ENCODE measurements around the gene ADAMTS2. TPM values are rescaled to one million over a fixed set of nuclear protein-coding genes. Genes with fewer than 3 reads are reported as not detected.

The ADAMTS2 gene
- total RNA-seq, 1 experiment from 2014 or later, result not detected

DNA sequence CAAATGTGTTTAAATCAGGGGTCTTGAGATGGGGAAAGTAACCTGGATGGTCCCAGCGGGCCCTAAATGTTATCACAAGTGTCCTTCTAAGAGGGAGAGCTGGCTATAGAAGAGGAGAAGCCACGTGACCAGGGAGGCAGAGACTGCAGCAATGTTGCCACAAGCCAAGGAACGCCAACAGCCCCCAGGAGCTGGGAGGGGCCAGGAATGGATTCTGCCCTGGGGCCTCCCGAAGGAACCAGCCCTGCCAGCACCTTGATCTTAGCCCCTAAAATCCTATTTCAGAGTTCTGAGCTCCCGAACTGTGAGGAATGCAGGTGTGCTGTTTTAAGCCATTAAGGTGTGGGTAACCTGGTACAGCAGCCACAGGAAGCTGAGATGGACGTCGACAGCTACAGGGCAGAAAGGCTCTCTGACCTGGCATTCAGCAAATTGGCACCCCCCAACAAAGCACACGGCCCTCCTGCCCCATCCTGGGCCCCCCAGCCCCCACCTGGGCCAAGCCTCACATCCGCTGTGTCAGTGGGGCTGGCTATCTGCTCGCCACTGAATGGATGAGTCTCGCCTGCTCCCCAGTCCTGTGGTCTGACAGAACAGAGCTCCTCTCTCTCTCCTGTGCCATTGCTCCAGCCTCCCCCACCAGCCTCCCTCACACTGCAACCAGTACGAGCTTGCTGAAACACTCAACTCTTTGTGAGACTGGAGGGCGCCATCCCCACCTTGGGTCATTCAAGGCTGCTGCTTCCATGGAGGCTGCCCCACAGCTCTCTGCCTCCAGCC, 78.8 kb downstream of the ADAMTS2 start:
- Histone ChIP-seq H3K27me3 (ENCODE audit: low read length) (no peaks in the 10 kb centered on the region), H3K4me3 (ENCODE audit: low read length) (no peak overlapping the region), H3K27ac (ENCODE audit: low read length) (no peak overlapping the region), H3K79me2 (ENCODE audit: low read length) (no peaks in the 10 kb centered on the region), H3K36me3 (ENCODE audit: insufficient read depth, low read length) (no peaks in the 10 kb centered on the region), H3K9ac (ENCODE audit: low read length) (no peak overlapping the region), H3K9me3 (ENCODE audit: low read length) (no peaks in the 10 kb centered on the region), H2AFZ (ENCODE audit: low read length) (no peak overlapping the region), H3K9me2 (replicated peaks; ENCODE audit: insufficient read depth, low read length) (no peaks in the 10 kb centered on the region), H3K4me2 (ENCODE audit: low read depth, low read length, poor library complexity, severe bottlenecking) (no peak overlapping the region), H4K20me1 (ENCODE audit: insufficient read depth, low read depth, low read length) (no peaks in the 10 kb centered on the region), H3K4me1 (ENCODE audit: low read length) (no peaks in the 10 kb centered on the region)
- no peak for DNase-seq

- H3K9ac ChIP-seq (ENCODE audit: low read length), result no peak overlapping the region
- no peaks in the 10 kb centered on the region for H3K4me1 ChIP-seq (ENCODE audit: low read length)
- no peak overlapping the region for H3K4me2 ChIP-seq (ENCODE audit: low read depth, low read length, poor library complexity, severe bottlenecking)
- DNase-seq, result no peak
- no peaks in the 10 kb centered on the region for H3K79me2 ChIP-seq (ENCODE audit: low read length)
- no peak overlapping the region for H3K27ac ChIP-seq (ENCODE audit: low read length)
- no peak overlapping the region for H3K4me3 ChIP-seq (ENCODE audit: low read length)
- no peaks in the 10 kb centered on the region for H3K9me3 ChIP-seq (ENCODE audit: low read length)
- no peaks in the 10 kb centered on the region for H3K36me3 ChIP-seq (ENCODE audit: insufficient read depth, low read length)
- H4K20me1 ChIP-seq (ENCODE audit: insufficient read depth, low read depth, low read length), result no peaks in the 10 kb centered on the region
- no peaks in the 10 kb centered on the region for H3K9me2 ChIP-seq (replicated peaks; ENCODE audit: insufficient read depth, low read length)
- H3K27me3 ChIP-seq (ENCODE audit: low read length), result no peaks in the 10 kb centered on the region
- no peak overlapping the region for H2AFZ ChIP-seq (ENCODE audit: low read length)
Measured at GRCh38 chr5:179265514-179266290, 79.6 kb downstream of the ADAMTS2 start.

DNA sequence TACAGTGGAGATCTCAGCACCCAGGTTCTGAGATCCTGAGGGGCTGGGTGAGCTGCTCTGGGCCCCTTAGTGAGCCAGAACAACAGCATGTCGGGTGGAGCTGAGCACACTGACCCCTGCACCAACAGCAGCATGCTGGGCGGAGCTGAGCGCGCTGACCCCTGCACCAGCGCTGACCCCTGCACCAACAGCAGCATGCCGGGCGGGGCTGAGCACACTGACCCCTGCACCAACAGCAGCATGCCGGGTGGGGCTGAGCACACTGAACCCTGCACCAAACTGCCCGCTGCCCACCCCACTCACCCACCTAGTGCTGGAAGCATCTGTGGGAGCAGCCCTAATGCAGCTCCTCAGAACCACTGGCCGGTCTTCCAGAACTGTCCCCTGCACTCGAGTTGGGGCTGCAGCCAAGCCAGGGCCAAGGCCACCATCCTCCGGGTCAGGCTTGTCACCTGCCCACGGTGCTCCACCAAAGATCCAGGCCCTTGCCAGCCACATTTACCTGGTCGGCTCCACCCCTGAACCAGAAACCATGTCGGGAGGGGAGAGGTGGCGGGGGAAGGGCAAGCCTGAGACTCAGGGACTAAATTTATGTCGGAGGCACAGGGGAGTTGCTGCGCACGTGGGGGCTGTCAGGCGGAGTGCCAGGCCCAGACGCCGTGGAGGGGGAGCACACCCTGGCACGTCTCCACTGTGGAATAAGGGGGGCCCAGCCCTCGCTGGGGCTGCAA, 80.3 kb downstream of the ADAMTS2 start:
- H3K79me2 ChIP-seq (ENCODE audit: low read length), result no peaks in the 10 kb centered on the region
- no peaks in the 10 kb centered on the region for H3K9me3 ChIP-seq (ENCODE audit: low read length)
- no peaks in the 10 kb centered on the region for H3K36me3 ChIP-seq (ENCODE audit: insufficient read depth, low read length)
- H3K4me2 ChIP-seq (ENCODE audit: low read depth, low read length, poor library complexity, severe bottlenecking), result no peak overlapping the region
- H2AFZ ChIP-seq (ENCODE audit: low read length), result no peak overlapping the region
- H3K4me3 ChIP-seq (ENCODE audit: low read length), result no peak overlapping the region
- no peaks in the 10 kb centered on the region for H3K4me1 ChIP-seq (ENCODE audit: low read length)
- no peaks in the 10 kb centered on the region for H3K9me2 ChIP-seq (replicated peaks; ENCODE audit: insufficient read depth, low read length)
- no peaks in the 10 kb centered on the region for H3K27me3 ChIP-seq (ENCODE audit: low read length)
- H3K9ac ChIP-seq (ENCODE audit: low read length), result no peak overlapping the region
- no peak overlapping the region for H3K27ac ChIP-seq (ENCODE audit: low read length)
- DNase-seq, result no peak
- no peaks in the 10 kb centered on the region for H4K20me1 ChIP-seq (ENCODE audit: insufficient read depth, low read depth, low read length)

GRCh38 chr5:179264053-179264782, 81.0 kb downstream of the ADAMTS2 start:
- H3K27ac ChIP-seq (ENCODE audit: low read length), result no peak overlapping the region
- no peak overlapping the region for H3K4me2 ChIP-seq (ENCODE audit: low read depth, low read length, poor library complexity, severe bottlenecking)
- no peak for DNase-seq
- no peaks in the 10 kb centered on the region for H3K36me3 ChIP-seq (ENCODE audit: insufficient read depth, low read length)
- H2AFZ ChIP-seq (ENCODE audit: low read length), result no peak overlapping the region
- H3K9me2 ChIP-seq (replicated peaks; ENCODE audit: insufficient read depth, low read length), result no peaks in the 10 kb centered on the region
- H3K4me3 ChIP-seq (ENCODE audit: low read length), result no peak overlapping the region
- no peaks in the 10 kb centered on the region for H3K27me3 ChIP-seq (ENCODE audit: low read length)
- no peaks in the 10 kb centered on the region for H3K9me3 ChIP-seq (ENCODE audit: low read length)
- no peaks in the 10 kb centered on the region for H3K79me2 ChIP-seq (ENCODE audit: low read length)
- H4K20me1 ChIP-seq (ENCODE audit: insufficient read depth, low read depth, low read length), result no peaks in the 10 kb centered on the region
- H3K9ac ChIP-seq (ENCODE audit: low read length), result no peak overlapping the region
- H3K4me1 ChIP-seq (ENCODE audit: low read length), result no peaks in the 10 kb centered on the region

DNA sequence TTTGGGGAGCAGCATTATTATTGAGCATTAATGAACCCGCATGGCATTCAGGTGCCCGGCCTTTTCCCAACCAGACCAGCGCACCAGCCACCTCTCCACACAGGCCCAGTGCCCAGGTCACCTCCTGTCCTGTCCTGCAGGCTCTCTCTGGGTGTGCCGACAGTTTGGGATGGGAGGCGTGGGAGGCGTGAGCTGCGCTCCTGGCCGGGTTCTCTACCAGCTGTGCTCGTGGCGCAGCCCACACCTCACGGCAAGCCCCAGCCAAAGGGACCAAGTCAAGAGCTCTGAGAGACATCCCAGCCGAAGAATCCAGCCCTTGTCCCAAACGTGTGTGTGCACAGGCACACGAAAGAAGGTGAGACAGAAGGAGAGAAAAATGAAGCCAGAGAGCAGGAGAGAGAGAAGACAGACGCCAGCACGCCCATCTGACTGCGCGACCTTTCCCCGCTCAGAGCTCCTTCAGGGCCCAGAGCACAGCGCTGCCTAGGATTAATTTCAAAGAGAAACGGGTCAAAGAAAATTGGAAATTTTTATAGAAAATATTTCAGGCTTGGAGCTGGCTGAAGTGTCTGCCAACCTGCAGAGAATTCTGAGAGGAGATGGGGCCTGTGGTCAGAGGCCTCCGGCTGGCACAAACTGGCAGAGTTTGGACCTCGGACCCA, 81.7 kb downstream of the ADAMTS2 start:
- H3K4me3 ChIP-seq (ENCODE audit: low read length), result no peak overlapping the region
- no peaks in the 10 kb centered on the region for H3K9me3 ChIP-seq (ENCODE audit: low read length)
- H3K27ac ChIP-seq (ENCODE audit: low read length), result no peak overlapping the region
- H2AFZ ChIP-seq (ENCODE audit: low read length), result no peak overlapping the region
- H3K9ac ChIP-seq (ENCODE audit: low read length), result no peak overlapping the region
- no peaks in the 10 kb centered on the region for H3K9me2 ChIP-seq (replicated peaks; ENCODE audit: insufficient read depth, low read length)
- no peaks in the 10 kb centered on the region for H3K79me2 ChIP-seq (ENCODE audit: low read length)
- H4K20me1 ChIP-seq (ENCODE audit: insufficient read depth, low read depth, low read length), result no peaks in the 10 kb centered on the region
- H3K4me2 ChIP-seq (ENCODE audit: low read depth, low read length, poor library complexity, severe bottlenecking), result no peak overlapping the region
- no peaks in the 10 kb centered on the region for H3K36me3 ChIP-seq (ENCODE audit: insufficient read depth, low read length)
- no peaks in the 10 kb centered on the region for H3K27me3 ChIP-seq (ENCODE audit: low read length)
- H3K4me1 ChIP-seq (ENCODE audit: low read length), result no peaks in the 10 kb centered on the region
- no peak for DNase-seq

DNA sequence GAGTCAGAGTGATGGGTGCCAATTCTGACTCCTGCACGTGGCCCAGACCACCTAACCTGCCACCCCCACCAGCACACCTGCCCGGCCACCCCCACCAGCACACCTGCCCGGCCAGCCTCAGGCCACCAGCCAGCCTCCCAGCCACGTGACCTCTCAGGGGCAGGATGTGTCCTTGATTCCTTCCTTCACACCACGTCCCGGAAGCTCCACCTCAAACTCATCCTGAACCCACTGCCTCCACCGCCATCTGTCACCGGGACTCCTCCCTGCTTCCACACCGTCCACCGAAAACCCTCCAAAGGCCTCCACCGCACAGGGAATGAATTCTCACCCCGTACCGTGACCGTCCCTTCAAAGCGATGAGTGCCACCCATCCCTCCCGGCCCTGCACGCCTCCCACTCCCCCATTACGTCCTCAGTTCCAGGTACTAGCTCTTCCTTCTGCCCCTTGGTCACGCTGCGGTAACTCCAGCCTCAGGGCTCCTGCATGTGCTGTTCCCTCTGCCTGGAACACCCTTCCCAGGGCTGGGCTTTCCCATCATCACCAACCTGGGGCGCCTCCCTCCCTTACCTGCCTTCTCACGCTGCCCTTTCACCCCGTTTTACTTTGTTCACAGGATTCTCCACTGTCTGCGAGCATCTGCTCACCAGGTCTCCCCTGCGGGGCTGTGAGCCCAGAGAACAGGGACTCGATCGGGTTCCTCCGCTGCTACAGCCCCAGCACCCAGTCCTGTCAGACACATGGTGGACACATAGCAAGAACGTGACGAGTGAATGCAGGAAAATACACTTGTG, 82.9 kb downstream of the ADAMTS2 start:
- no peaks in the 10 kb centered on the region for H3K27me3 ChIP-seq (ENCODE audit: low read length)
- H3K4me3 ChIP-seq (ENCODE audit: low read length), result no peak overlapping the region
- no peak overlapping the region for H3K27ac ChIP-seq (ENCODE audit: low read length)
- H3K9ac ChIP-seq (ENCODE audit: low read length), result no peak overlapping the region
- H3K9me2 ChIP-seq (replicated peaks; ENCODE audit: insufficient read depth, low read length), result no peaks in the 10 kb centered on the region
- no peaks in the 10 kb centered on the region for H3K4me1 ChIP-seq (ENCODE audit: low read length)
- no peak overlapping the region for H3K4me2 ChIP-seq (ENCODE audit: low read depth, low read length, poor library complexity, severe bottlenecking)
- no peaks in the 10 kb centered on the region for H3K9me3 ChIP-seq (ENCODE audit: low read length)
- H4K20me1 ChIP-seq (ENCODE audit: insufficient read depth, low read depth, low read length), result no peaks in the 10 kb centered on the region
- H3K36me3 ChIP-seq (ENCODE audit: insufficient read depth, low read length), result no peaks in the 10 kb centered on the region
- no peaks in the 10 kb centered on the region for H3K79me2 ChIP-seq (ENCODE audit: low read length)
- no peak overlapping the region for H2AFZ ChIP-seq (ENCODE audit: low read length)
- no peak for DNase-seq
